ENCODE data around the gene CNNM2. TPM values are rescaled to one million over a fixed set of nuclear protein-coding genes. Genes with fewer than 3 reads are reported as not detected.
"Not testable (repeated sequence)": the region's sequence is repeated elsewhere in the genome, so short reads cannot be mapped to it uniquely, and the experiment has no call there.

Gene CNNM2
- polyA plus RNA-seq, 2 donors, result 0.88 to 1.1 TPM

- Histone ChIP-seq H3K36me3 (ENCODE audit: control insufficient read depth in 2 of 2, insufficient read depth in 2 of 2, low read length in 1 of 2) (no peaks in the 10 kb centered on the region), H3K4me1 (ENCODE audit: control insufficient read depth in 2 of 2, insufficient read depth in 2 of 2, low read length in 1 of 2) (no peaks in the 10 kb centered on the region), H3K9me3 (ENCODE audit: control insufficient read depth in 2 of 2, insufficient read depth in 1 of 2, low read depth in 1 of 2, low read length in 1 of 2) (no peaks in the 10 kb centered on the region), H3K4me3 (ENCODE audit: low read depth in 1 of 2, low read length in 2 of 2) (no peak overlapping the region), H3K27me3 (ENCODE audit: control insufficient read depth in 1 of 2, insufficient read depth in 2 of 2, low read length in 2 of 2) (no peaks in the 10 kb centered on the region), H3K27ac (ENCODE audit: low read depth in 2 of 2, low read length in 1 of 2) (no peak overlapping the region)
- WGBS, 2 donors, result 69 to 78% methylated on average over 1 of the region's 1 CpG
Observed at GRCh38 chr10:102962267-102962666, 44.2 kb downstream of the CNNM2 start.

DNA sequence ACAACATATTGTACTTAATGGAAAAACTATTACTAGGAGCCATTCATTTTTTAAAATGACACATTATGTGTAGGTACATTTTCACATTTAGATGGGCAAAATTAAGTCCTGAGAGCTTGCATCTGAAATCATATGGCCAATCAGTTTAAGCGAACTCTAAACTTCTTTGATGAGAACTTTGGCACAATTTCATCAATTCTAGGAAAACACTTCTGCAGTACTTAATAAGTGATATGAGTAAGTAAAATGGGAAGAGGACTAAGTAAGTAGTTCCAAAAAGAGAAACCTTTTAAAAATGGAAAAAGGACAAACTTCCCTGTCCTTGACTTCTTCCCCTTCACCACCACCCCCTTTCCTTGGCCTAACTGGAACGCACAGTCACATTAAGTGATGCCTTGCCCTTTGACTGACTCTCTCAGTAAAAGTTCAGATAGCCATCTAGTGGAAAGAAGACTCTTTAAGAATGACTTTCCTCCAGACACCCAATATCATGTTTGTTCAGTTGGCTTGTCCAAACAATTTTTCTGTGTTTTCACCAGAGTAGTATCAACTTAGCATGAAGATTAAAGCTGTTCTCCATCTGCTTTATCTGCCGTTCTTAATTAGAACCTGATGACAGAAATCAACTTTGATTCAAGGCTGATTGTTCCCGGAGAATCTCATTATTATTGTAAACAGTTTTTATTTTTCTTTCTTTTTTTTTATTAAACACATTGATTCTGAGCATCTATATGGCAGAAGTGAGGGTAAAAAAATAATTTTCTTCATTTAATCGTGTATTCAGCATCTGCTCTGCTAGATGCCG lies 45.1 kb downstream of the CNNM2 start:
- WGBS, 2 donors, result 78 to 79% methylated on average over 6 of the region's 6 CpGs
- Histone ChIP-seq H3K36me3 (ENCODE audit: control insufficient read depth in 2 of 2, insufficient read depth in 2 of 2, low read length in 1 of 2) (no peaks in the 10 kb centered on the region), H3K4me3 (ENCODE audit: low read depth in 1 of 2, low read length in 2 of 2) (no peak overlapping the region), H3K27ac (ENCODE audit: low read depth in 2 of 2, low read length in 1 of 2) (no peak overlapping the region), H3K4me1 (ENCODE audit: control insufficient read depth in 2 of 2, insufficient read depth in 2 of 2, low read length in 1 of 2) (no peaks in the 10 kb centered on the region), H3K27me3 (ENCODE audit: control insufficient read depth in 1 of 2, insufficient read depth in 2 of 2, low read length in 2 of 2) (no peaks in the 10 kb centered on the region), H3K9me3 (ENCODE audit: control insufficient read depth in 2 of 2, insufficient read depth in 1 of 2, low read depth in 1 of 2, low read length in 1 of 2) (no peaks in the 10 kb centered on the region)

DNA sequence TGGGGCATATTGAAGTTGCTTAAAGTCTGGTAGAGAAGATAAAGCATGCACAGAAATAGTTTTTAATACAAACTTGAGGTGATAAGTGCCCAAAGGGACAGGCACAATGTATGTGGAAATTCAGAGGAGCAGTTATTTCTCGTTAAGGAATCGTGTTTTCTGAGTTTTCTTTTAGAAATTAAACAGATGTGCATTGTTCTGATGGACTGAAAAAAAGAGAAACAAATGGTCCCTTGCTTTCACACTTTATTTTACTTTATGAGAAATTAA lies 45.6 kb downstream of the CNNM2 start:
- H3K27ac ChIP-seq (ENCODE audit: low read depth in 2 of 2, low read length in 1 of 2), result no peak overlapping the region
- WGBS, 2 donors, result 64 to 72% methylated on average over 2 of the region's 2 CpGs
- no peaks in the 10 kb centered on the region for H3K9me3 ChIP-seq (ENCODE audit: control insufficient read depth in 2 of 2, insufficient read depth in 1 of 2, low read depth in 1 of 2, low read length in 1 of 2)
- H3K4me3 ChIP-seq (ENCODE audit: low read depth in 1 of 2, low read length in 2 of 2), result no peak overlapping the region
- no peaks in the 10 kb centered on the region for H3K36me3 ChIP-seq (ENCODE audit: control insufficient read depth in 2 of 2, insufficient read depth in 2 of 2, low read length in 1 of 2)
- H3K27me3 ChIP-seq (ENCODE audit: control insufficient read depth in 1 of 2, insufficient read depth in 2 of 2, low read length in 2 of 2), result no peaks in the 10 kb centered on the region
- H3K4me1 ChIP-seq (ENCODE audit: control insufficient read depth in 2 of 2, insufficient read depth in 2 of 2, low read length in 1 of 2), result no peaks in the 10 kb centered on the region

DNA sequence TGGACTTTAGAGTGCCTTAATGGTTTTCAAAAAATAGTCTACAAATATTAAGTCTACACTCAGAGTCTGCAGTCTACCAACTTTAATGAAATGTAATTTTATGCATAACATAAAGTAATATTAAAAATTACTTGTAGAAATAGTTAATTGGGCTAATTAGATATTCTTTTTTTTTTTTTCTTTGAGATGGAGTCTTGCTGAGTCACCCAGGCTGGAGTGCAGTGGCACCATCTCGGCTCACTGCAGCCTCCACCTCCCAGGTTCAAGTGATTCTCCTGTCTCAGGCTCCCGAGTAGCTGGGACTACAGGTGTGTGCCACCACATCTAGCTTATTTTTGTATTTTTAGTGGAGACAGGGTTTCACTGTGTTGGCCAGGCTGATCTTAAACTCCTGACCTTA lies 46.0 kb downstream of the CNNM2 start:
- not testable (repeated sequence) for H3K9me3 ChIP-seq (ENCODE audit: control insufficient read depth in 2 of 2, insufficient read depth in 1 of 2, low read depth in 1 of 2, low read length in 1 of 2); H3K27me3 ChIP-seq (ENCODE audit: control insufficient read depth in 1 of 2, insufficient read depth in 2 of 2, low read length in 2 of 2); H3K4me1 ChIP-seq (ENCODE audit: control insufficient read depth in 2 of 2, insufficient read depth in 2 of 2, low read length in 1 of 2); H3K4me3 ChIP-seq (ENCODE audit: low read depth in 1 of 2, low read length in 2 of 2); H3K27ac ChIP-seq (ENCODE audit: low read depth in 2 of 2, low read length in 1 of 2); H3K36me3 ChIP-seq (ENCODE audit: control insufficient read depth in 2 of 2, insufficient read depth in 2 of 2, low read length in 1 of 2)
- 94% methylated on average over 2 of the region's 2 CpGs for WGBS, 2 donors

DNA sequence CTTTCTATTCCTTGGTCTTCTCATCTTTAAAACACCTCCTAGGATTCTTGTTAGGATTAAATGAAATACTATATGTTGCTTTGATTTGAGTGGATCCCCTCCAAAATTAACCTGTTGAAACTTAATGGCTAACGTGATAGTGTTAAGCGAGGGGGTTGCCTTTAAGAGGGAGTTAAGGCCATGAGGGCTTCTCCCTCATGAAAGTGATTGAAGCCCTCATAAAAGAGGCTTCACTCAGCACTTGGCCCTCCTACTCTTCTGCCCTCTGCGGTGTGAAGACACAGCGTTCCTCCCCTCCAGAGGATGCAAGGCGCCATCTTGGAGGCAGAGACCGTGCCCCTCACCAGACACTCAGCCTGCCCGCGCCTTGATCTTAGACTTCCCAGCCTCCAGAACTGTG lies 46.6 kb downstream of the CNNM2 start:
- Histone ChIP-seq H3K9me3 (ENCODE audit: control insufficient read depth in 2 of 2, insufficient read depth in 1 of 2, low read depth in 1 of 2, low read length in 1 of 2) (no peaks in the 10 kb centered on the region), H3K27me3 (ENCODE audit: control insufficient read depth in 1 of 2, insufficient read depth in 2 of 2, low read length in 2 of 2) (no peaks in the 10 kb centered on the region), H3K36me3 (ENCODE audit: control insufficient read depth in 2 of 2, insufficient read depth in 2 of 2, low read length in 1 of 2) (no peaks in the 10 kb centered on the region), H3K4me1 (ENCODE audit: control insufficient read depth in 2 of 2, insufficient read depth in 2 of 2, low read length in 1 of 2) (no peaks in the 10 kb centered on the region), H3K4me3 (ENCODE audit: low read depth in 1 of 2, low read length in 2 of 2) (no peak overlapping the region), H3K27ac (ENCODE audit: low read depth in 2 of 2, low read length in 1 of 2) (no peak overlapping the region)
- 94% methylated on average over 8 of the region's 8 CpGs for WGBS, 2 donors

DNA sequence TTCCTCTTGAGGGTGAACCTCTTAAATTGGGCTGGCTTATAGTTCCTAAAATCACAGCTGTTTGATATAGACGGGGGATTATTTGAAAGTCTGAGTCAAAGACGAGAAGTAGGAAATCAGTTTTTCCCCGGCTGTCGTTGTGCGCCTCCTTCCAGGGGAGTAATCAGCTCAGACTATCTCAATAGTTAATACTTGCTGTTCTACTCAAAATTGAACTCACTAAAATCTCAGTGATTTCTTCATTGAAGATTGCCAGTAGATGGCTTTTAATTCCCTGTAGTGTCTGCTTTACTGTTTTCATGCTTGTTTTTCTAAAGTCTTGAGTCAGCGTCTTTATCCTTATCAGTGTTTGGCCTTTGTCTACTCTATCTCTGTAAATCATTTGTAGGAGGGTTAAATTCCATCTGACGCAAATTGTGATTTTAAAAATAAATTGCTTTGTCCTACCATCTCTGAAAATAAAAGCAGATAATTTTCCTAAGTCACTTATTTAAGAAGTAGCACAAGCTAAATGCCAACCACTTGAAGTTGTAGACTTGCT lies 47.3 kb downstream of the CNNM2 start:
- WGBS, 2 donors, result 45 to 68% methylated on average over 7 of the region's 7 CpGs
- H3K36me3 ChIP-seq (ENCODE audit: control insufficient read depth in 2 of 2, insufficient read depth in 2 of 2, low read length in 1 of 2), result no peaks in the 10 kb centered on the region
- H3K9me3 ChIP-seq (ENCODE audit: control insufficient read depth in 2 of 2, insufficient read depth in 1 of 2, low read depth in 1 of 2, low read length in 1 of 2), result no peaks in the 10 kb centered on the region
- H3K4me1 ChIP-seq (ENCODE audit: control insufficient read depth in 2 of 2, insufficient read depth in 2 of 2, low read length in 1 of 2), result no peaks in the 10 kb centered on the region
- no peak overlapping the region for H3K27ac ChIP-seq (ENCODE audit: low read depth in 2 of 2, low read length in 1 of 2)
- no peaks in the 10 kb centered on the region for H3K27me3 ChIP-seq (ENCODE audit: control insufficient read depth in 1 of 2, insufficient read depth in 2 of 2, low read length in 2 of 2)
- H3K4me3 ChIP-seq (ENCODE audit: low read depth in 1 of 2, low read length in 2 of 2), result no peak overlapping the region

- Histone ChIP-seq H3K27ac (ENCODE audit: low read depth in 2 of 2, low read length in 1 of 2) (no peak overlapping the region), H3K4me3 (ENCODE audit: low read depth in 1 of 2, low read length in 2 of 2) (no peak overlapping the region), H3K4me1 (ENCODE audit: control insufficient read depth in 2 of 2, insufficient read depth in 2 of 2, low read length in 1 of 2) (no peaks in the 10 kb centered on the region), H3K27me3 (ENCODE audit: control insufficient read depth in 1 of 2, insufficient read depth in 2 of 2, low read length in 2 of 2) (no peaks in the 10 kb centered on the region), H3K9me3 (ENCODE audit: control insufficient read depth in 2 of 2, insufficient read depth in 1 of 2, low read depth in 1 of 2, low read length in 1 of 2) (no peaks in the 10 kb centered on the region), H3K36me3 (ENCODE audit: control insufficient read depth in 2 of 2, insufficient read depth in 2 of 2, low read length in 1 of 2) (no peaks in the 10 kb centered on the region)
Observed at GRCh38 chr10:102967123-102967522, 49.0 kb downstream of the CNNM2 start.

DNA sequence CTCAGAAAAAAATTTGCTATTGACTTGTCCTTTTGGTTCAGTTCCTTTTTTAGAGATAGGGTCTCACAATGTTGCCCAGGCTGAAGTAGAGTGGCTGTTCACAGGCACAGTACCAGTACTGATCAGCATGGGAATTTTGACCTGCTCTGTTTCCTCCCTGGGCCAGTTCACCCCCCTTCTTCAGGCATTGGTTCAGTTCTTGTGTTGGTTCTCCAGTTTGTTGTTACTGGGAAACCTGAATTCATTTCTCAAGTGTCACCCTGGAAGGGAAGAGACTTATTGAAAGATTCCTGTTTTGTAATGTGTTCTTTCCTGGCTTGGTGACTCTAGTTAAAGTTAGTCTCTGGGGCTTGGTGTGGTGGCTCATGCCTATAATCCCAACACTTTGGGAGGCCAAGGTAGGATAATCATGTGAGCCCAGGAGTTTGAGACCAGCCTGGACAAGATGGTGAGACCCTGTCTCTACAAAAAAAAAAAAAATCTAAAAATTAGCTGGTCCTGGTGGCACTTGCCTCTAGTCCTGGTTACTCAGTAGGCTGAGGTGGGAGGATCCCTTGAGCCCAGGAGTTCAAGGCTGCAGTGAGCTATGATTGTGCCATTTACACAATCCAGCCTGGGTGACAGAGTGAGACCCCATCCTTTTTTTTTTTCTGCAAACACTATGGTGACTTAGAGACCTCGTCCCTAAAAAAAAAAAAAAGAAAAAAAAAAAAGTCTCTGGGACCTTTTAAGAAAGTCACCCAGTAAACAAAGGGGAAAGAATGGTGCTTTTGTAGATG lies 52.7 kb downstream of the CNNM2 start:
- 68 to 92% methylated on average over 1 of the region's 1 CpG for WGBS, 2 donors
- H3K27me3 ChIP-seq (ENCODE audit: control insufficient read depth in 1 of 2, insufficient read depth in 2 of 2, low read length in 2 of 2), result no peaks in the 10 kb centered on the region
- H3K9me3 ChIP-seq (ENCODE audit: control insufficient read depth in 2 of 2, insufficient read depth in 1 of 2, low read depth in 1 of 2, low read length in 1 of 2), result no peaks in the 10 kb centered on the region
- no peaks in the 10 kb centered on the region for H3K4me1 ChIP-seq (ENCODE audit: control insufficient read depth in 2 of 2, insufficient read depth in 2 of 2, low read length in 1 of 2)
- H3K27ac ChIP-seq (ENCODE audit: low read depth in 2 of 2, low read length in 1 of 2), result no peak overlapping the region
- H3K36me3 ChIP-seq (ENCODE audit: control insufficient read depth in 2 of 2, insufficient read depth in 2 of 2, low read length in 1 of 2), result no peaks in the 10 kb centered on the region
- no peak overlapping the region for H3K4me3 ChIP-seq (ENCODE audit: low read depth in 1 of 2, low read length in 2 of 2)

DNA sequence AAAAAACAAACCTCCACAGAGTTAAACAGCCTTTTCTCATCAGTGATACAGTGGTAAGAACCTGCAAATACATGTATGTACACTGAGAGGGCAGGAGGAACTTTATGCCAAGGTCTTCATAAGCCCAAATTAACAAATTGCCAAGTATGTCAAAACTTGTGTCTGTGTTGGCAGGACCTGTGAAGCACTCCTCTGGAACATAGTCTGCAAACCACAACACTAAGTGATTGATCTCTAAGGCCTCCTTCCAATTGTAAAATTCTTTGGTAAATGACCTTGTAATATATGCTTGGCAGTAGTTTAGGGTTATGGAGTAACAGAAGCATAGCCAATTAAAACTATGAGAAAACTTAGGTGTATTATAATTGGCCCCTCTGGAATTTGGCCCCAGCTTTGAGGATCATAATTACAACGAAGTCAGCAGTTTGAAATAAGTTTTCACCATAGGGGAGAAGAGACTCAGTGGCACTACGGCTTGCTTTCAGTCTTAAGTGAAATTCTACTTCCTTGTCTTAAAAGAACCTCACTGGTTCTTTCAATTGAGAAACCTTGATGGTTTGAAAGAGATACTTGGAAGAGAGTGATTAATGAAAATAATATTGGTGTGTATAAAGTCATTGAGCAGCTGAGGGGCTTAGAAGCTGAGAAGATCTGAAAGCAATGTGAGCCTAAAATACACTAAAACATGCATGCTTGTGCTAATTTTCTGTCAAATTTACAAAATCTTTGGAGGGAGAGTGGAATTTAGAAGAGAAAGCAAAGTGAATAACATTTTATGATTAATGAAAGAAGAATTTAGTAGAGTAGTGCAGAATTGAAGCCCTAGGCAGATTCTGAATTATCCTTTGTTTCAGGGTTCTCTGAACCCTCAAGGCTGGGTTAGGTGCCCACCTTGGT lies 57.6 kb downstream of the CNNM2 start:
- Histone ChIP-seq H3K36me3 (ENCODE audit: control insufficient read depth in 2 of 2, insufficient read depth in 2 of 2, low read length in 1 of 2) (no peaks in the 10 kb centered on the region), H3K4me1 (ENCODE audit: control insufficient read depth in 2 of 2, insufficient read depth in 2 of 2, low read length in 1 of 2) (no peaks in the 10 kb centered on the region), H3K9me3 (ENCODE audit: control insufficient read depth in 2 of 2, insufficient read depth in 1 of 2, low read depth in 1 of 2, low read length in 1 of 2) (no peaks in the 10 kb centered on the region), H3K27me3 (ENCODE audit: control insufficient read depth in 1 of 2, insufficient read depth in 2 of 2, low read length in 2 of 2) (no peaks in the 10 kb centered on the region), H3K27ac (ENCODE audit: low read depth in 2 of 2, low read length in 1 of 2) (no peak overlapping the region), H3K4me3 (ENCODE audit: low read depth in 1 of 2, low read length in 2 of 2) (no peak overlapping the region)
- WGBS, 2 donors, result 28 to 44% methylated on average over 2 of the region's 2 CpGs

Data from esophagus (tissue), 2 donors.